HG03064 (cell line): ENCODE results near the gene SYNE2.

ENCODE experiments used
- ATAC-seq: cut with Tn5 transposase; IDR thresholded peaks from one replicate; pipeline ENCODE4 v1.9.1; 2021; ENCODE audit warnings: low read depth; ENCODE audit not compliant: unreplicated experiment

The SYNE2 gene

GRCh38 chr14:63952933-63953437, 100.2 kb downstream of the SYNE2 start:
- no peak for ATAC-seq

- ATAC-seq: no peak
Measured at GRCh38 chr14:63956326-63956725, 103.5 kb downstream of the SYNE2 start.

GRCh38 chr14:63960926-63961567, 108.2 kb downstream of the SYNE2 start:
- no peak for ATAC-seq

GRCh38 chr14:63962906-63963305, 110.1 kb downstream of the SYNE2 start:
- ATAC-seq: no peak

- ATAC-seq: no peak
Measured at GRCh38 chr14:63963439-63963838, 110.6 kb downstream of the SYNE2 start.

- ATAC-seq: no peak
Measured at GRCh38 chr14:63964113-63964512, 111.3 kb downstream of the SYNE2 start.

- ATAC-seq: no peak
Measured at GRCh38 chr14:63966407-63966806, 113.6 kb downstream of the SYNE2 start.

GRCh38 chr14:63972323-63972932, 119.6 kb downstream of the SYNE2 start:
- no peak for ATAC-seq

GRCh38 chr14:63974176-63974575, 121.4 kb downstream of the SYNE2 start:
- no peak for ATAC-seq

- ATAC-seq: no peak
Measured at GRCh38 chr14:63981569-63981968, 128.8 kb downstream of the SYNE2 start.

GRCh38 chr14:63982156-63982555, 129.4 kb downstream of the SYNE2 start:
- no peak for ATAC-seq

- ATAC-seq: no peak
Measured at GRCh38 chr14:63982629-63983028, 129.8 kb downstream of the SYNE2 start.

GRCh38 chr14:63986789-63987533, 134.2 kb downstream of the SYNE2 start:
- no peak for ATAC-seq

- ATAC-seq: no peak
Measured at GRCh38 chr14:63988579-63988978, 135.8 kb downstream of the SYNE2 start.

- no peak for ATAC-seq
Measured at GRCh38 chr14:63991833-63992232, 139.0 kb downstream of the SYNE2 start.

- no peak for ATAC-seq
Measured at GRCh38 chr14:63992858-63993257, 140.1 kb downstream of the SYNE2 start.

GRCh38 chr14:63993992-63994391, 141.2 kb downstream of the SYNE2 start:
- no peak for ATAC-seq

GRCh38 chr14:63995285-63995684, 142.5 kb downstream of the SYNE2 start:
- no peak for ATAC-seq

- ATAC-seq: no peak
Measured at GRCh38 chr14:63996016-63996415, 143.2 kb downstream of the SYNE2 start.

GRCh38 chr14:63996625-63997220, 143.9 kb downstream of the SYNE2 start:
- ATAC-seq: no peak

GRCh38 chr14:64000749-64001148, 147.9 kb downstream of the SYNE2 start:
- ATAC-seq: no peak
